ENCODE measurements around the gene SELENOV.
"Not testable (repeated sequence)": the region's sequence is repeated elsewhere in the genome, so short reads cannot be mapped to it uniquely, and the experiment has no call there.

The SELENOV gene

GRCh38 chr19:39514840-39515550, at the start of gene SELENOV:
TSS of gene SELENOV (plus strand) at chr19:39515139. CDS start at chr19:39515213, 74 bp downstream.
- no peak for DNase-seq

GRCh38 chr19:39465956-39466747, 48.8 kb upstream of the SELENOV start:
- DNase-seq = no peak

GRCh38 chr19:39467941-39468340, 47.0 kb upstream of the SELENOV start:
- no peak for DNase-seq

- no peak for DNase-seq
Observed at GRCh38 chr19:39469036-39469435, 45.9 kb upstream of the SELENOV start.

- DNase-seq = no peak
Observed at GRCh38 chr19:39469567-39469966, 45.4 kb upstream of the SELENOV start.

GRCh38 chr19:39470724-39471339, 44.1 kb upstream of the SELENOV start:
- DNase-seq = no peak

- no peak for DNase-seq
Observed at GRCh38 chr19:39471756-39472536, 43.0 kb upstream of the SELENOV start.

- no peak for DNase-seq
Observed at GRCh38 chr19:39472746-39473442, 42.0 kb upstream of the SELENOV start.

GRCh38 chr19:39473443-39473960, 41.4 kb upstream of the SELENOV start:
- no peak for DNase-seq

- DNase-seq = peak in 1 of 2 donors; percentile 61
Observed at GRCh38 chr19:39474139-39474620, 40.8 kb upstream of the SELENOV start.

GRCh38 chr19:39475748-39476147, 39.2 kb upstream of the SELENOV start:
- DNase-seq = no peak

- not testable (repeated sequence) for DNase-seq
Observed at GRCh38 chr19:39479319-39479801, 35.6 kb upstream of the SELENOV start.

GRCh38 chr19:39479916-39480315, 35.0 kb upstream of the SELENOV start:
- no peak for DNase-seq

GRCh38 chr19:39480337-39481228, 34.4 kb upstream of the SELENOV start, which contains the start of gene TIMM50:
TSS of gene TIMM50 (plus strand) at chr19:39480838. CDS start at chr19:39480854, 16 bp downstream.
- peak; percentile 93 to 98 for DNase-seq

GRCh38 chr19:39481229-39481545, 33.8 kb upstream of the SELENOV start:
- DNase-seq = no peak

GRCh38 chr19:39481676-39482075, 33.3 kb upstream of the SELENOV start:
- no peak for DNase-seq

- DNase-seq = no peak
Observed at GRCh38 chr19:39483141-39483540, 31.8 kb upstream of the SELENOV start.

- DNase-seq = no peak
Observed at GRCh38 chr19:39489756-39490155, 25.2 kb upstream of the SELENOV start.

- no peak for DNase-seq
Observed at GRCh38 chr19:39492225-39492624, 22.7 kb upstream of the SELENOV start.

- no peak for DNase-seq
Observed at GRCh38 chr19:39492788-39493187, 22.2 kb upstream of the SELENOV start.

- no peak for DNase-seq
Observed at GRCh38 chr19:39494661-39495060, 20.3 kb upstream of the SELENOV start.

All from inflammatory macrophage treated with lipopolysaccharide for 1 hour (primary cell).